GM21367 (cell line): ENCODE measurements around the gene C2CD4D.

Experiments used
- ATAC-seq: cut with Tn5 transposase; IDR thresholded peaks from one replicate; pipeline ENCODE4 v1.9.1; 2021; ENCODE audit not compliant: unreplicated experiment

C2CD4D gene

DNA sequence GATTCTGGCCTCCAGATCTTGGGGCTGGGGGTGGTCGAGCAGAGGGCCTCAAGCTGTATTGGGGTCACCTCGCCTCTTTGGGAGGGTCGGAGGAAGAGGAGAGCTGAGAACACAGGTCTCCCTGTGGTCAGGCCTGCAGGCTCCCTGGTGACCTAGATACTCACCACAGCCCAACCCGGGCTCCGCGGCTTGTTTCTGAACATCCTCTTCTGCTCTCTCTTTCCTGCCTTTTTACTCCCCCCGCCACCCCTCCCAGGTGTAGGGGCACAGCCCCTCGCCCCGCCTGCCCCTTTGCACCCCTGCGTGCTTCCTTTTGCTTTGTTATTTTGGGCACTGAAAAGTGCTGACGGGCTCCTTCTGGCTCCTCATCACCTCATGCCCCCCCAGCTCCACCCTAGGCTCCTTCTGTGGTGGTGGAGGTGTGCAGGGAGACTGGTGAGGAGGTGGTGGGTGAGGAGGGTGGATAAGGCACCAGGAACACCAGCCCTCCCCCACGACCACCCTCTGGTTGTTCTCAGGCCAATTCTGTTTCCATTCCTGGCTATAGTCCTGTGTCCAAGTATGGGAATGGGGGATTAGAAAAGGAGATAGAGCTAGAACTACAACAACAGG lies 23.8 kb downstream of the C2CD4D start:
- ATAC-seq: no peak

DNA sequence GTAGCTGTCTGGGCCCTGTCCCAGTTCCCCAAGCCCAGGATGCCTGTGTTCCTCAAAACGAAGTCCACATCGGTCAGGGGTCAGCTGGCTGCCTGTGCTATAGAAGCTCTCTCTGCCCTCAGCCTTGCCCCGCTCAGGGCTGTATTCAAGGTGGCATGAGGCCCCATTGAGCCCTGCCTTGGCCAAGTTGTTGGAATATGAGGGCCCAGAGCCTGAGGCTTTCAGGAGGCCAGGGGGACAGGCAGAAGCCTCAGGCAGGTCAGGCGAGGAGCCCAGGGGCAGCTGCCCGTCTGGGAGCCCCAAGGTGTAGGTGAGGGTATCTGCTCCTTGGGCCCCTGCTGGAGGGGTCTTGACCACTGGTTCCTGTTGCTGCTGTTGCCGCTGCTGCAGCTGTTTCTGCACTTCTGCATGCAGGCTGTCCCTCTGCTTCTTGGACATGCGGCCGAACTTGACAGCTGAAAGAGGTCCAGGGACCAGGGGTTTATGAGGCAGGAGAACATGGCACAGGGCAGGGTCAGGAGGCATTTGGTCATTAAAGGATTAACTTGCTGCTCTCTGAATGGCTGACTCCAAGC lies 24.6 kb downstream of the C2CD4D start:
- ATAC-seq: no peak

DNA sequence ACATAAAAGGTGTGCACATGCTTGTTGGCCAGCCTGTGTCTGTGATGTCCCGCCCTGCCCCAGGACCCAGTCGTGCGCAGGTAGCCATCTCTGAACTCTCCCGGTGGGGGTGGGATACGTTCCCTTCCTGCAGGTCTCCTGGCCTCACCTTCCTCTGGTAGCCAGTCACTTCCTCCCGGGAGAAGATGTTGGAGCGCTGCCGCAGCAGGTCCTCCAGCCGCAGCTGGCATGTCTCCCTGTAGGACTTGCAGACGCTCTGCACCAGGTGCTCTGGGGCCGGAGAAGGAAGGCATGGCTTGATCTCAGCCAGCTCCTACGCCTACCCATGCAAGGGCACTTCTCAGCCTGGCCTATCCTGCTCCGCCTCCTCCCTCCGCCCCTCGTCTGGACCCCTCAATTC lies 25.2 kb downstream of the C2CD4D start:
- no peak for ATAC-seq

DNA sequence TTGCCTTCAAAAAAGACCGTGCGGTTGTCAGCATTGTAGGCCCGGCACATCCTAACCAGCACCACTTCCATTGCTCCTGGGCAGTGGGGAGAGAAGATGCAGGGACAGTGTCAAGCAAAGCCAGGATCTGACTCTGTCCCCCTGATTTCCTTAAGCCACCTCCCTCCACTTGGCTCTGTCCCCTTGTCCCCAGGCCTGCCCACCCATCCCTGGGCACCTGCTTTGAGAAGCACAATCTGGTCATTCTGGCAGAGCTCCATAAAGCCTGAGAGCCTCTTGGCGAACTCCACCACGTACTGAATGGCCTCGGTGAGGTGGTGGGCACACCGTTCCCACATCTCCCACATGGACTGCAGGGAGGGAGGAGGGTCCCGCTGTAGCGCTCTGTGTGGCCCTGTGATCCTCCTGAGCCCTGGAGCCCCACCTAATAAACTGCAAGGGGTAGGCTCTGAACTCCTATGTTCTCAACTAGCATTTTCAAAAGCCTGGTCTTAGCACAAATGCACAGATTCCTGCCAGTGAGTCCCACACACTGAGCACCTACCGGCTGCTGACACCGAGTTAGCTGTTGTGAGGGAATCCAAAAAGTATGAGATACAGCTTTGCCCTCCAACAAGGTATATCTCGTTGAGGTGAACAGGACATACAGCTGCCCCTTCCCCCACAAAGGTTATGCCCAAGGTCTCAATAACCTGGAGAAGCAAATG lies 26.2 kb downstream of the C2CD4D start:
- ATAC-seq: no peak

DNA sequence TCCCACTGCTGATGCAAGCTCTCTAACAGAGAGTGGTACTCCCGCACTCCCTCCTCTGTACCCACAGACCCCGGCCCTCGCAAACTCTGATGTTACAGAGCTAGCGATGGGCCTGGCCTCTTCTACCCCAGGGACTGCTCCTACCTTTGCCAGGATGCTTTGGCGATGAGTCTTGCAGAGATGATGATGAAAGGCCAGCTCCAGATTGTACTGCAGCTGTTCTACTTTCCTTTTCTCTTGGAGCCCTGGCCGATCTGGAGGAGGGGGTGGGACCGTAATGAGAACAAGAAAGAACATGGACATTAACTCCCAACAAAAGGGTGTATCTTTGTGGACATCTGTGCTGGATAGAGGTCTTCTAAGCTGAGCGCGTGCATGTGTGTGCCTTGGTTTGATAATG lies 28.4 kb downstream of the C2CD4D start:
- ATAC-seq: no peak

DNA sequence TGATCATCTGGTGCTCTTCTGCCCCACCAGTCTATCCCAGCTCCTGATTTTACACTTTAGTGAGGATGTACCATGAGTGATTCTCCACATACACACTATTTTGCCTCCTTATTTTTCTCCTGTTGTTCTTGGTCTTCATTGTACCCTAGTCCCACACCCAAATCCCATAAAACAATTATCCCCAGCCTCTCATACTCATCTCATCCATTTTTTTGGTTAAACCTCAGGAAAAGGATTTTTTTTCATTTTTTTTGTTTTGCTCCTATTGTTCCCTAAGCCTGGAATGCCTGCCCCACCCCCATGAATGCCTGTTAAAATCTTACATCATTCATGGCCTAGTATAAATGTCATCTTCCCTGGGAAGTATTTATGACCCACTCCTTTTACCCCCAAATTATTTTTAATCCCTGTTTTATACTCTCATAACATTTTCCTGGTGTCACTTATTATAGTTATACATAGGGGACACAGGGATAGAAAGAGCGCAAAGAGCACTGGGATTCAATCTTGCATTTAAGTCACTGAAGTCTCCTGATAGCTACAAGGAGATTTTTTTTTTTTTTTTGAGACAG lies 29.5 kb downstream of the C2CD4D start:
- no peak for ATAC-seq

DNA sequence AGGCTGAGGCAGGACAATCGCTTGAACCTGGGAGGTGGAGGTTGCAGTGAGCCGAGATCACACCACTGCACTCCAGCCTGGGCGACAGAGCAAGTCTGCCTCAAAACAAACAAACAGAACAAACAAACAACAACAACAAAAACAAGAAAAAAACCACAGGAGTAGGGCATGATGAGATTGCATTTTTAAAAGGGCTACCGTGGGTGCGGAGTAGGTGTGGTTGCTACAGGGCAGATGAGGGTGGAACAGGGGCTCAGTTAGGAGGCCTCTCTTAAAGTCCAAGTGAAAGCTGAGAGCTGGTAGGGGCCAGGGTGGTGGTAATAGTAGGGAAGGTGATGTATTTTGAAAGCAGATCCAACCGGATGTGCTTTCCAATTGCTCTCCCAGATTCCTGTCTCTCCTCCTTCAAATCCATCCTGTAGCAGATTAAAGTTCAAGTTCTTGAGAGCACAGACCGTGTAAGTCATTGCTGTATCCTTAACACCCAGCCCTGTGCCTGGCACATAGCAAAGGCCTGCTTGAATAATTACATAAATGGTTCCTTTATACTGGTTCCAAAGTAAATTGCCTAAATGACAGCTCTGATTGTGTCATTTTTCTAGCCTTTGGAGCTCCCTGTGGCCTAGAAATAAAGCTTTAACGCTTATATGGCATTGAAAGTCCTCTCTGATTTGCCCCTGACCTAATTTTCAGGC lies 30.2 kb downstream of the C2CD4D start:
- no peak for ATAC-seq

DNA sequence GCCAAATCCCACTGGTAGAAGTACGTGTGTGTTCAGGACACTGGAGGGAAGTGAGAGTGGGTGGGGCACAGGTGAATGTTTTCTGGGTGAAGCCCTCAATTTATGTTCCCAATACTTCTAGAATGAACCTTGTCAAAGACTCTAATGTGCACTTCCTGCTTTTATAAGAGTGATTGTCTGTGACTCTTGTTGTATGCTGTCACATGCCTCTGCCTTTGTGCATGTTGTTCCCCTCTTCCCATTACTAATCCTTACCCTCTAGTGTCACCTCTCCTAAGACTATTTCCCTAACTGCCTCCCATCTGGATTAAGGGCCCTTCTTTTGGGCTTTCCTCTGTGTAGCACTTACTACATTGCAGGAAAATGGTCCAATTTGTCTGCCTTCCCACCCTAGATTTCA lies 31.9 kb downstream of the C2CD4D start:
- ATAC-seq: no peak

DNA sequence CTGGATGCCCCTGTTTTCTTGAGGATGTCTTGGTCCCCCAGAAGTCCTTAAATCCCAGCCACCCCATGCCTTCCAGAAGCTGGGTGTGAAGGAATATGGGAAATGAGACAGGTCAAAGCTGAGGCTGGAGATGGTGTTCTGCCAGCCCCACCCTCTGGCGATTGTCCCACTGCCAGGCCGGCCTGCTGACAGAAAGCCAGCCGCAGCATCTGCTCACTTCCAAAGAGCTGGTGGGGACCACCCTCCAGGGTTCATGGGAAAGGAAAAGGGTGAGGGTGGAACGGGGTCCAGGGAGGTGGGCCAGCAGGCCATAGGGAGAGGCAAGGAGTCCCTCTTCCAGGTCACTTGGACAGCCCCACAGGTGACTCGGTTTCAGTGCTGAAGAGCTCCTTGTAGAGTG lies 32.5 kb downstream of the C2CD4D start:
- ATAC-seq: no peak

DNA sequence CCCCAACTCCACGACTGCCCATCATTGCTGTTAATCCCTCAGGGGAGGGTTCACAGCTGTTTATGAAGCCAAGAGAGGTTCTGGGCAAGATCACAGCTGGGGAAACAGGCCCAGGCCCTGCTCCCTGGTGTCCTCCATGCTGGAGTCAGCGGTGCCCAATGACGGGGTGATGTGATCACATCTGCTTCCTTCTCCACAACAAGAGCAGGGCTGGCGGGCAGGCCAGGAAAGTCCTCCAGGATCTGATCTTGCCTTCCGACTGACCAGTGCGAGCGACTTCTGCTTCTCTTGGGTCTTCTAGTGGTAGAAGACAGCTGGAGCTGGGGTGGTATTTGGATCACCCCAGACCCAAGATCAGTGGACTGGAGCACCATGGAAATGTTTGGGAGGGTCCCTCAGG lies 33.5 kb downstream of the C2CD4D start:
- ATAC-seq: no peak

DNA sequence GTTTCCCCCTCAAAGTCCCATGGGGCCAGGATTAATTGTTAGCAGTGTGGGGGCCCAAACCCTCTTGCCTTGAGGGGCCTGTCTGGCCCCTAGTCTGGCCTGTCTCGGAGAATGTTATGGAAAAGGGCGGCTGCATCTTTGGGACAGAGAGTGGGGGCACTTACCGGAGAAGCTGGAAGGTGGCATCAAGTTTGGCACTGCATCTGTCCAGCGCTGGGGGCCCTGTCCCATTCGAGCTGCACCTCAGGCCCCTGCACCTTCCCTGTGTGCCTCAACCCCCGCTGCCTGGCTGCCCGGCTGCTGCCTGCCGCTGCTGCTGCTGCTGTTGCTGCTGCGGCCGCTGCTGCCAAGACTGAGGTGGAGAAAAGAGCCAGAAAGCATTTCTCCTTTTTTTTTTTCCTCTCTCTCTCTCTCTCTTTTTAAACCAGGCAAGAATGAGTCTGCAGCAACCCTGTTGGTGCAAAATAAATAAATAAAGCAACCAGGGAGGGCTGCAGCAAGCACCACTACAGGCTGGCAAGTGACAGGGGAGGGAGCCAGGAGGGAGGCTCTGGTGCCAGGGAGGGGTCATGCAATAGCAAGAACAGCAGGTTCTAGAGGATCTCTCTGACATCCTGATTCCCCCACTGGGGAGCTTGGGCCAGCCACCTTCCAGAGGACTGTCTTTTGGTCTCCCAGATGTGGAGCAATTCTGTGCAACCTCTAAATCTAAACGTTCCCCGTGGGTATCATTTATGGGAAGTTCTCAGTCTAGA lies 34.4 kb downstream of the C2CD4D start, which contains the start of gene LINGO4:
Gene LINGO4 (minus strand): TSS at position 354 of the 755 bp plus-strand sequence. CDS start 2,715 bp downstream, outside the sequence.
- no peak for ATAC-seq

DNA sequence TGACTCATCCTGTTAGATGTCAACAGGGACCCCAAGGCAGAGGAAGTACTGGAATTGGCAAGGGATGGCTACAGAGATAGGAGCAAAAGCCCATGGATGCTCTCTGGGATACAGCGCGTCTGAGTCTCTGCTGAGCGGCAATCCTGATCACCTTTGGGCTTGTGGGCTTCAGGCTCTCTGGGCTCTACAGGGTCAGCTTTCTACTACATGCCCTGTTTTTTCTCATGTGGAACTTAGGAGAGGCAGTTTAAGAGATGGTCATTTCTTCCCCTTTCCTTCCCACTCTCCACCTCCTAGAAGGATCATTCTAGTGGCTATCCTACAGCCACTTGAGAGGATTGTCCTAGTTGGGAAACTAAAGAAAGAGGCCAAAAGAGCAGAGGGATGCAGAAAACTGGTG lies 35.7 kb downstream of the C2CD4D start:
- no peak for ATAC-seq

DNA sequence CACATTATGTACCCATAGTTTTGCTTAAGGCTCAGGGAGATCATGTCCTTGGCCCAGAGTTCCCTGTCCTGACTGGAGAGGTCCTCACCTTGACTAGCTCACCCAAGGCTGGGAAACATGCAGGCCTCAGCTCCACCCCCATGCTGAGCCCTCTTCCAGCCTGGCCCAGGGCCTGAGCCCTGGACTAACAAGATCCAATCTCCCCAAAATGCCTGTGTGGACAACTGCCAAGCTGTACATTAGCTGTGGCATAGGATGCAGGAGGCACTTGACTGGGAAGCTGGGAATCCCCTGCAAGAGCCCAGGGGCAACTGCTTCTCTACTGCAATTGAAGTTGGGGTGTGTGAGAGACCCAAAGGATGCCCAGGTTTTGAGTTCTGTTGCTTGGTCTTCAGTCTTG lies 36.5 kb downstream of the C2CD4D start:
- ATAC-seq: no peak

DNA sequence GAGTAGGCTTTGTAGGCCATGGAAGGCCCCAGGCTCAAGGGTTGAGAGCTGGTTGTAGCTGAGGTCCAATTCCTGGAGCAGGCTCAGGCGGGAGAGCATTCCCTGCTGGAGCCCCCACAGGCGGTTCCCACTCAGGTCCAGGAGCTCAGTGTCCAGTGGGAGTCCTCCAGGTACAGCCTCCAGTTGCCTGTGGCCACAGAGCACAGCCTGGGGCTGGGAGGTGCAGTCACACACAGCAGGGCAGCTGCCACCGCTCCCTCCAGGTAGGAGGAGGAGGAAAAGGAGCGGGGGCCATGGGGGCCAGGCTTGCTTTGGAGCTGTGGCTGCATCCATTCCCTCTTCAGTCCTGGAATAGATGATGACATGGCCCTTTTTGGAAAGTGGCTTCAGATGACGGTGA lies 37.2 kb downstream of the C2CD4D start:
- ATAC-seq: no peak

DNA sequence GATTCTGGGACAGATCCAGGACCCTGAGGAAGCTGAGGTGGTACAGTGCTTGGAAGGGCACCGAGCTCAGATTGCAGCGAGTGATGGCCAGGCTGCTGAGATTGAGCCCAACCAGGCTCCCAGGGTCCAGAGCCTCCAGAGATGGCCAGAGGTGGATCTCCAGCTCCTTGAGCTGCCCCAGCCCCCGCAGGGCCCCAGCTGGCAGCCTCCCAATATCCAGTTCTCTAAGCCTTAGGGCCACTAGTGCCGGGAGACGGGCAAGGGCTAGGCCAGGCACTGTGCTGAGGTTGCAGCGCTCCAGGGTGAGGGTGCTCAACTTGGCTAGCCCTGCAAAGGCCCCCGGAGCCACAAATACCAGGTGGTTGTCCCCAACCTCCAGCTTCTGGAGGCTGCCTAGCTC lies 37.8 kb downstream of the C2CD4D start:
- no peak for ATAC-seq

DNA sequence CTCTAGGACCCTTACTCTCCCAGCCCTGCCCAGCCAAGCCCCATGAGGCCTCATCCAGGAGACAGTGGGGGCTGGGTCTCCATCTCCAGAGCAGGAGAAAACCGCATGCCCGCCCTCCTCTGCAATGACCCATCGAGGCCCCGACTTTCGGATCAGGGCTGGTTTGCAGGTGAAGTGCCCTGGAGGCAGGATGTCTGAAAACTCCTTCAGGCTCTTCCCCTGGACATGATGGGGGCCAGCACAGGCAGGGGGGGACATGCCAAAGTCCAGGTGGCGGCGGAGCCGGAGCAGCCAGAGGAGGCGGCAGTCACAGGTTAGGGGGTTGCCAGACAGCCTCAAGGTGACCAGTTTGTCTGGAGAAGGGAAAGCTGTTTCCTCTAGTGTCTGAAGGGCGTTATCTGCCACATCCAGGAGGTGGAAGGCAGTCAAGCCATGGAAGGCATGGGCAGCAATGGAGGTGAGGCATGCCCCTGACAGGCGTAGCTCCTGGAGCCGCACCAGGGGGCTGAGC lies 38.3 kb downstream of the C2CD4D start:
- no peak for ATAC-seq

DNA sequence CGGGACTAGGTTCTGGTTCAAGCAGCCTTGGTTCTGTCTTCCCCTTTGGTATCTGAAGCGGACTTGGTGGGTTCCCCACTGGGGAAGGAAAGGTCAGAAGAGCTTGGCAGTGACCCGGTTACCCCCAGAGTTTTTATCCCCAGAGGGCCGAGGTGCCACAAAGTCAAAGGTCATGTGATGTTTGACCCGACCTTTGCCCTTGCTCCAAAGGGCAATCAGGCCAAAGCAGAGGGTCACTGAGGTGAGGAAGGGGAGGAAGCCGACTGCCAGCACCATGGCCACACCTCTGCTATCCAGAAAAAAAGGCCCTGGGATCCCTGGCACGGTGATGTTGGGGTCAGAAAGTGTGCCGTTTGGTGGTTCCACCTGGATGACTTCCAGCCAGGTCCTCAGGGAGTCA lies 38.8 kb downstream of the C2CD4D start:
- ATAC-seq: no peak

DNA sequence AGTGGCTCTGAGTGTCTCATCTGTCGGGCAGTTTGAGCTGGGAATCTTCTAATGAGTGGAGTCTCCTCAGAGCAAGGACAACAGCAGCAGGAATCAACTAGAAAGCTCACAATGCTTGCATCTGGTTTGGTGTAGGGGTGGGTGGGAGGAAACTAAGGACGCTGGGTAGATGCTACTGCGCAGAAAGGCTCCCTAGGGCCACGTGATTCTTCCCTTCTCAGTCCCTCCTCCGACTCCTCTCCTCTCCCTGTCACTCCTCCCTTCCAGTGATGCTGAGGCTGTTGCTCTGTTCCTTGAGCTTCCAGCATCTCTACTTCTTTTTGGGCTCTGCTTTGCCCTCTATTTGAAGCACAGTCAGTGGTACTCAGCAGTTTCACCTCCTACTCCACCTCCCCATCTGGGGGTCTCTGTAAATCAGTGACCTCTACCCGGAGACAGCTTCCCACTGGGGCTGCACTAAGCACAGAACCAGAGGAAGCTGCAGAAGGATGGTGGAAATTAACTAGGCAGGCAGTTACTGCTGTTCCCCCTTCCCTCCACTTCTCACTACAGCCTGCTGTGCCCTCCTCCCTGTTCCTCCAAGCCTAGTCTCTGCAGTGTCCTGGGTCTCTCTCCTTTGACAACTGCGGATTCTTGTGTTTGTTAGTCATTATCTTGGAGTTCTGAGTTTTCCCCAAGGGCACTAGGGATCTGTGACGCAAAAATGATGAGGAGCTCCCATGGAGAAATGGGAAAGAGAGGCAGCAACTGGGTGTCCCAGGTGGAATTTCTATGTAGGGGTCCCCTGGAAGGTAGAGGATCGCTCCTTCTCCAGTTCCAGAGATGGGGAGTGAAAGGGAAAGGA lies 40.2 kb downstream of the C2CD4D start:
- ATAC-seq: no peak

DNA sequence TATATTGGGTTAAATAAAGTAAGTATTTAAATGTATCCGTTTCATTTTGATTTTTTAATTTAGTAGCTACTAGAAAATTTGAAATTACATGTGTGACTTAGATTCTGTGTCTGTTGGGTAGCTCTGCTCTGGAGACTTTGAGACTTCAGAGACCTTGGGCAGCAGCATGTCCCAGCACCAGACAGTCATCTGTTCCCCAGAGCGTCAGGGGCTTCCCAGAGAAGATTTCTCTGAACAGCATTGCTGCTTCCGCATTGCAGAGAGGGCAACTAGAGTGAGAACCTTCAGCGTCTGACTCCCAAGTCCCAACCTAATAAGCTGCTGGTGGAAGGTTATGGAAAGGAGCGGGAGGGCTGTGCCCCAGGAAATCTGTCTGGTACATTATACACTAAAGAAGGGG lies 41.0 kb downstream of the C2CD4D start:
- ATAC-seq: no peak
